GM23248 (cell line): ENCODE measurements around the gene VKORC1. TPM values are rescaled to one million over a fixed set of nuclear protein-coding genes. Genes with fewer than 3 reads are reported as not detected.

Experiments
- DNase-seq: peaks from one replicate; pipeline ENCODE4 v3.0.0-alpha.2; 2015
- H2AFZ ChIP-seq: fragments of 200-600 bp; sonication (generic); 2 replicates; pipeline ENCODE4 v1.6.1; 2016; ENCODE audit warnings: antibody characterized with exemption
- H3F3A ChIP-seq: fragments of 200-600 bp; sonication (generic); 2 replicates; pipeline ENCODE4 v1.6.1; 2016; ENCODE audit warnings: mild to moderate bottlenecking, antibody characterized with exemption, mixed run types; ENCODE audit not compliant: insufficient read depth
- H3K27ac ChIP-seq: fragments of 200-600 bp; sonication (generic); 2 replicates; pipeline ENCODE4 v1.5.1; 2016; ENCODE audit warnings: mild to moderate bottlenecking
- H3K27me3 ChIP-seq: fragments of 200-600 bp; sonication (generic); replicated peaks from 2 replicates; pipeline ENCODE4 v1.6.1; 2016; ENCODE audit warnings: mild to moderate bottlenecking; ENCODE audit not compliant: insufficient read depth
- H3K36me3 ChIP-seq: fragments of 200-600 bp; sonication (generic); 2 replicates; pipeline ENCODE4 v1.6.1; 2016; ENCODE audit warnings: low read depth, mild to moderate bottlenecking
- H3K4me1 ChIP-seq: fragments of 200-600 bp; sonication (generic); 2 replicates; pipeline ENCODE4 v1.6.1; 2016; ENCODE audit warnings: mild to moderate bottlenecking; ENCODE audit not compliant: insufficient read depth
- H3K4me2 ChIP-seq: fragments of 200-600 bp; sonication (generic); one replicate; pipeline ENCODE4 v1.6.1; 2016; ENCODE audit warnings: mild to moderate bottlenecking; ENCODE audit not compliant: unreplicated experiment
- H3K4me3 ChIP-seq: fragments of 200-600 bp; sonication (generic); 2 replicates; pipeline ENCODE4 v1.5.1; 2016; ENCODE audit warnings: mild to moderate bottlenecking
- H3K79me2 ChIP-seq: fragments of 200-600 bp; sonication (generic); 2 replicates; pipeline ENCODE4 v1.6.1; 2016; ENCODE audit warnings: mild to moderate bottlenecking; ENCODE audit not compliant: insufficient read depth
- H3K9ac ChIP-seq: fragments of 200-600 bp; sonication (generic); 2 replicates; pipeline ENCODE4 v1.6.1; 2016; ENCODE audit warnings: mild to moderate bottlenecking
- H3K9me2 ChIP-seq: fragments of 200-600 bp; sonication (generic); 2 replicates; pipeline ENCODE4 v1.6.1; 2016; ENCODE audit warnings: mixed run types, mild to moderate bottlenecking, moderate library complexity; ENCODE audit not compliant: insufficient read depth
- H3K9me3 ChIP-seq: fragments of 200-600 bp; sonication (generic); one replicate; pipeline ENCODE4 v1.6.1; 2017; ENCODE audit warnings: low read depth
- H4K20me1 ChIP-seq: fragments of 200-600 bp; sonication (generic); 2 replicates; pipeline ENCODE4 v1.6.0; 2016; ENCODE audit not compliant: insufficient read depth
- EZH2 ChIP-seq: fragments of 200-600 bp; sonication (generic); IDR thresholded peaks from 2 replicates; pipeline ENCODE4 v1.6.1; 2018; ENCODE audit warnings: antibody characterized with exemption, mild to moderate bottlenecking; ENCODE audit not compliant: insufficient read depth, poor library complexity, severe bottlenecking
- EZH2phosphoT487 ChIP-seq: fragments of 200-600 bp; sonication (generic); IDR thresholded peaks from 2 replicates; pipeline ENCODE4 v1.6.1; 2018; ENCODE audit warnings: antibody characterized with exemption, moderate library complexity, mild to moderate bottlenecking, low read depth; ENCODE audit not compliant: insufficient read depth
- WGBS, 2 experiments: methylation state at CpG; one replicate each; pipeline ENCODE4 v1.1.6; 2015 to 2017; ENCODE audit warnings: low lambda C conversion rate in 2 of 2, low coverage in 1 of 2; ENCODE audit errors: missing lambda C conversion rate in 2 of 2; 5-methylcytosine and 5-hydroxymethylcytosine counted together
- in situ Hi-C: fragments of 300-500 bp; cut with MboI; formaldehyde crosslinking; loops from 2 replicates; pipeline ENCODE4 v1.15.0; 2020
- polyA plus RNA-seq: library from polyadenylated mRNA; unstranded; fragments of >200 nt; fragmentation: Nextera tagmentation; extraction: Ambion mirVana; gene quantifications from 2 replicates; pipeline ENCODE4 v1.2.1, GENCODE V29; 2016
- total RNA-seq: library from RNA; depleted of rRNA; stranded (reverse); fragments of >200 nt; shearing (Covaris generic); gene quantifications from 2 replicates; pipeline ENCODE4 v1.2.3, GENCODE V29; 2014

VKORC1 gene
- total and polyA plus RNA-seq, 2 experiments from 2014 or later = 480 to 535 TPM

GRCh38 chr16:31111881-31112466 is 17.4 kb upstream of the VKORC1 start:
- Histone ChIP-seq H3F3A (peaks cover 14% of the 10 kb centered on the region; the same call in 1 of the 2 replicates), H2AFZ (no peak overlapping the region), H3K9ac (no peak overlapping the region), H3K4me2 (no peak overlapping the region), H4K20me1 (no peaks in the 10 kb centered on the region), H3K79me2 (peaks cover 24% of the 10 kb centered on the region), H3K27ac (no peak overlapping the region), H3K4me3 (no peak overlapping the region), H3K27me3 (no peaks in the 10 kb centered on the region), H3K9me3 (no peaks in the 10 kb centered on the region), H3K4me1 (0 out of 2 replicates have a peak, but pooled peaks cover 6% of the 10 kb centered on the region), H3K9me2 (no peaks in the 10 kb centered on the region), H3K36me3 (peaks cover 16% of the 10 kb centered on the region; the same call in 1 of the 2 replicates)
- WGBS, 2 experiments = 92 to 93% methylated on average over 23 of the region's 23 CpGs
- in situ Hi-C loops = no loop called here
- no peak for DNase-seq
- TF ChIP-seq EZH2 (no peak), EZH2phosphoT487 (no peak)

- no peak overlapping the region for H2AFZ ChIP-seq
- DNase-seq = no peak
- H3K9me3 ChIP-seq = no peaks in the 10 kb centered on the region
- in situ Hi-C loops = no loop called here
- H3K27ac ChIP-seq = no peak overlapping the region
- 0 out of 2 replicates have a peak overlapping the region, but pooled peaks have one; percentile 90 for H3K9ac ChIP-seq
- H4K20me1 ChIP-seq = no peaks in the 10 kb centered on the region
- no peaks in the 10 kb centered on the region for H3K27me3 ChIP-seq
- no peaks in the 10 kb centered on the region for H3K9me2 ChIP-seq
- peaks cover 16% of the 10 kb centered on the region; the same call in 1 of the 2 replicates for H3K36me3 ChIP-seq
- H3K4me3 ChIP-seq = no peak overlapping the region
- no peak overlapping the region for H3K4me2 ChIP-seq
- H3K4me1 ChIP-seq = 0 out of 2 replicates have a peak, but pooled peaks cover 6% of the 10 kb centered on the region
- WGBS, 2 experiments = 91 to 96% methylated on average over 24 to 26 of the region's 26 CpGs
- TF ChIP-seq EZH2phosphoT487 = no peak
- no peak for TF ChIP-seq EZH2
- peaks cover 14% of the 10 kb centered on the region; the same call in 1 of the 2 replicates for H3F3A ChIP-seq
- H3K79me2 ChIP-seq = peaks cover 24% of the 10 kb centered on the region
These were observed 15.8 kb upstream of the VKORC1 start for GRCh38 chr16:31110106-31111034.

GRCh38 chr16:31109622-31110021 is 15.0 kb upstream of the VKORC1 start:
- Histone ChIP-seq H4K20me1 (no peaks in the 10 kb centered on the region), H2AFZ (no peak overlapping the region), H3K4me1 (0 out of 2 replicates have a peak, but pooled peaks cover 6% of the 10 kb centered on the region), H3F3A (peaks cover 14% of the 10 kb centered on the region; the same call in 1 of the 2 replicates), H3K9ac (0 out of 2 replicates have a peak overlapping the region, but pooled peaks have one; percentile 90), H3K9me3 (no peaks in the 10 kb centered on the region), H3K36me3 (peaks cover 16% of the 10 kb centered on the region; the same call in 1 of the 2 replicates), H3K27me3 (no peaks in the 10 kb centered on the region), H3K27ac (no peak overlapping the region), H3K79me2 (peaks cover 24% of the 10 kb centered on the region), H3K4me2 (peak overlapping the region; percentile 51), H3K4me3 (peak overlapping the region; percentile 81), H3K9me2 (no peaks in the 10 kb centered on the region)
- in situ Hi-C loops = no loop called here
- WGBS, 2 experiments = 92 to 93% methylated on average over 12 of the region's 12 CpGs
- no peak for DNase-seq
- no peak for TF ChIP-seq EZH2
- no peak for TF ChIP-seq EZH2phosphoT487
